Stimulated activated CD4-positive, alpha-beta T cell treated with anti-CD3 and anti-CD28 coated beads, Interleukin-2, amount 100 ng/mL, for 48 hours (primary cell): Measurements from ENCODE around the gene TCERG1L.

Experiments used
- DNase-seq, 2 donors: peaks; one replicate each; pipeline ENCODE4 v3.0.0-alpha.2; 2020

The TCERG1L gene

DNA sequence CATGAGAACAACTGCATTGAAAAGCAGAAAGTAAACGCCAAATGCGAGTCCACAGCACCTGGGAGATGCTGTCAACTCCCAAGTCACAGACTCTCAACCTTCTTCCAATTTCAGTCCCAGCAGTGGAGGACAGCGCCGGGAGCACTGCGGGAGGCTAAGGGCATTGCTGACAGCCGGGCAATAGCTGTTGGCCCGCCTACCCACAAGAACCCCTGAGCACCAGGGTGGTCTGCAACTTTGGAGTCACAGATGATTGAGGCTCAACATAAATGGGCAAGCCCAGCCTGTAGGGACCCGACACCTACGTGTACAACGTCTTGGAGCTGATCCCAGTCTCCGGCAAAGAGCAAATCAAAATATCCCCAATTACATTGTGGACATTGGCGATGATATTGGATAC, 262.9 kb downstream of the TCERG1L start:
- DNase-seq, result no peak

DNA sequence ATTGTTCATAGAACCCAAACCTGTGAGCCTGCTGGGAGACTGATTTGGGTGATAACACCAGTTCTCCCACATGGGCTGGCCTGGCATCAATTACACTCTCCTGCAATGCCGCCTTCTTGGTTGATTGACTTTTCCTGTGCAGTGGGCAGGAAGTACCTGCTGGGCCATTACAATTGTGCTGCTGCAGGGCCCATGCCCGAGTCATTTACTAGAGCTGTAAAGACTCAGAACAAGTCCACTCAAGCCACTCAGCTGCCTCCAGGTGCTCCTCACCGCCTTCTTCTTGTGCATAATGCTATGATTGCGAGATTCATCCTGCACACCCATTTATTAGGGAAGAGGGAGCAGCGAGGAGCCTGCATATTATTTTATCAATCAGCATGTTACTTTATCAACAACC, 264.0 kb downstream of the TCERG1L start:
- DNase-seq, result no peak

GRCh38 chr10:131046194-131046593, 265.3 kb downstream of the TCERG1L start:
- no peak for DNase-seq

GRCh38 chr10:131044379-131045111, 267.0 kb downstream of the TCERG1L start:
- DNase-seq, result no peak

- DNase-seq, result no peak
Observed at GRCh38 chr10:131043039-131043691, 268.4 kb downstream of the TCERG1L start.
